H1 (cell line): ENCODE measurements around the gene PFDN4. TPM values are rescaled to one million over a fixed set of nuclear protein-coding genes. Genes with fewer than 3 reads are reported as not detected.

Source experiments
- CTCF ChIA-PET: fragments of 300-600 bp; sonication (Branson Sonifier 250); formaldehyde crosslinking; loops from one replicate; lab custom pipeline; 2021; ENCODE audit not compliant: partially characterized antibody; lab: Charles Lee
- POLR2A ChIA-PET: fragments of 300-600 bp; sonication (Branson Sonifier 250); formaldehyde crosslinking; loops from one replicate; lab custom pipeline; 2021; ENCODE audit warnings: inconsistent platforms; ENCODE audit not compliant: partially characterized antibody; lab: Charles Lee
- DNase-seq, 2 experiments: peaks; one replicate each; pipeline versions ENCODE4 v3.0.0 to v3.0.0-alpha.2; 2010 to 2022; ENCODE audit warnings: low spot score in 2 of 2, low read depth in 1 of 2, mixed read lengths in 1 of 2
- FAIRE-seq: peaks from 2 replicates; lab custom pipeline; 2011; peaks lifted over from hg19 to GRCh38; lab: Jason Lieb, UNC
- H2AFZ ChIP-seq: 2 replicates; pipeline ENCODE4 v1.8.1; 2012; ENCODE audit warnings: low read length, inconsistent platforms
- H2AK5ac ChIP-seq: 2 replicates; pipeline ENCODE4 v1.6.1; 2013; ENCODE audit warnings: low read depth, low read length
- H2BK120ac ChIP-seq: replicated peaks from 2 replicates; pipeline ENCODE3; 2013; ENCODE audit warnings: low read depth, low read length, inconsistent platforms
- H2BK12ac ChIP-seq: 2 replicates; pipeline ENCODE4 v1.6.1; 2013; ENCODE audit warnings: low read depth, low read length
- H2BK15ac ChIP-seq: 2 replicates; pipeline ENCODE4 v1.6.1; 2013; ENCODE audit warnings: low read length
- H2BK20ac ChIP-seq: 2 replicates; pipeline ENCODE4 v1.6.1; 2013; ENCODE audit warnings: low read length
- H2BK5ac ChIP-seq: 2 replicates; pipeline ENCODE4 v1.6.1; 2013; ENCODE audit warnings: low read depth, low read length
- H3K14ac ChIP-seq: 2 replicates; pipeline ENCODE4 v1.6.1; 2013; ENCODE audit warnings: inconsistent platforms; ENCODE audit not compliant: insufficient read length
- H3K18ac ChIP-seq: 2 replicates; pipeline ENCODE4 v1.6.1; 2013; ENCODE audit warnings: low read length; ENCODE audit errors: extremely low read depth
- H3K23ac ChIP-seq: 2 replicates; pipeline ENCODE4 v1.6.1; 2013; ENCODE audit warnings: inconsistent platforms; ENCODE audit not compliant: insufficient read length
- H3K23me2 ChIP-seq: 2 replicates; pipeline ENCODE4 v1.6.1; 2013; ENCODE audit warnings: low read depth, low read length
- H3K27ac ChIP-seq: 2 replicates; pipeline ENCODE4 v1.6.1; 2011; ENCODE audit warnings: low read depth, low read length, inconsistent platforms
- H3K27me3 ChIP-seq, 4 experiments: replicated peaks in 1 of 4; 1 replicate in 1 of 4; 2 replicates in 3 of 4; pipeline versions ENCODE4 v1.6.1 to v1.8.1; 2011 to 2013; ENCODE audit warnings: low read length in 3 of 4, mild to moderate bottlenecking in 3 of 4, inconsistent platforms in 2 of 4, mixed read lengths in 2 of 4, moderate library complexity in 1 of 4; ENCODE audit not compliant: control insufficient read depth in 3 of 4, insufficient read depth in 3 of 4; ENCODE audit errors: extremely low read depth in 1 of 4
- H3K36me3 ChIP-seq, 4 experiments: 2 replicates each; pipeline versions ENCODE4 v1.6.1 to v1.8.1; 2011 to 2013; ENCODE audit warnings: mild to moderate bottlenecking in 4 of 4, low read length in 3 of 4, moderate library complexity in 2 of 4, control low read depth in 1 of 4, inconsistent platforms in 1 of 4; ENCODE audit not compliant: insufficient read depth in 4 of 4, control insufficient read depth in 2 of 4
- H3K4ac ChIP-seq: replicated peaks from 2 replicates; pipeline ENCODE3; 2013; ENCODE audit warnings: low read length, low read depth, mixed read lengths, inconsistent platforms; ENCODE audit not compliant: insufficient read length
- H3K4me1 ChIP-seq, 4 experiments: replicated peaks in 1 of 4; 1 replicate in 1 of 4; 2 replicates in 3 of 4; pipeline versions ENCODE4 v1.6.1 to v1.8.1; 2011 to 2013; ENCODE audit warnings: low read length in 3 of 4, inconsistent platforms in 2 of 4, mixed read lengths in 1 of 4; ENCODE audit not compliant: insufficient read depth in 4 of 4, control insufficient read depth in 3 of 4
- H3K4me2 ChIP-seq, 2 experiments: 2 replicates each; pipeline versions ENCODE4 v1.6.1 to v1.8.1; 2011 to 2013; ENCODE audit warnings: low read depth in 2 of 2, low read length in 2 of 2, control low read depth in 1 of 2, inconsistent platforms in 1 of 2, mild to moderate bottlenecking in 1 of 2; ENCODE audit not compliant: insufficient read depth in 1 of 2
- H3K4me3 ChIP-seq, 4 experiments: fragments of 200-600, 300-600 bp in 1 of 4; sonication (generic), shearing (Covaris generic), sonication (Bioruptor Twin) in 1 of 4; 2 replicates each; pipeline versions ENCODE4 v1.5.1 to v1.8.1; 2011 to 2016; ENCODE audit warnings: low read length in 4 of 4, low read depth in 3 of 4, control low read depth in 2 of 4, inconsistent platforms in 2 of 4, mild to moderate bottlenecking in 2 of 4, mixed read lengths in 1 of 4, moderate library complexity in 1 of 4; ENCODE audit not compliant: insufficient read depth in 2 of 4; ENCODE audit errors: extremely low read depth in 1 of 4
- H3K56ac ChIP-seq: replicated peaks from 2 replicates; pipeline ENCODE3; 2013; ENCODE audit warnings: low read depth, mild to moderate bottlenecking, mixed read lengths, low read length, inconsistent platforms; ENCODE audit not compliant: insufficient read length
- H3K79me1 ChIP-seq: 2 replicates; pipeline ENCODE4 v1.6.1; 2013; ENCODE audit warnings: low read depth, low read length, control low read depth
- H3K79me2 ChIP-seq, 2 experiments: 2 replicates each; pipeline versions ENCODE4 v1.6.1 to v1.8.1; 2012 to 2013; ENCODE audit warnings: low read length in 2 of 2, mild to moderate bottlenecking in 2 of 2, inconsistent platforms in 1 of 2; ENCODE audit not compliant: insufficient read depth in 2 of 2, control insufficient read depth in 1 of 2
- H3K9ac ChIP-seq, 4 experiments: replicated peaks in 1 of 4; 1 replicate in 1 of 4; 2 replicates in 3 of 4; pipeline versions ENCODE4 v1.6.1 to v1.8.1; 2011 to 2013; ENCODE audit warnings: low read depth in 3 of 4, low read length in 3 of 4, control low read depth in 2 of 4, mild to moderate bottlenecking in 2 of 4, moderate library complexity in 2 of 4, inconsistent platforms in 1 of 4; ENCODE audit errors: extremely low read depth in 1 of 4
- H3K9me3 ChIP-seq, 2 experiments: 2 replicates each; pipeline versions ENCODE4 v1.6.1 to v1.8.1; 2012 to 2013; ENCODE audit warnings: mild to moderate bottlenecking in 2 of 2, moderate library complexity in 2 of 2, control low read depth in 1 of 2, inconsistent platforms in 1 of 2, low read depth in 1 of 2, low read length in 1 of 2, mixed read lengths in 1 of 2; ENCODE audit not compliant: insufficient read depth in 2 of 2
- H4K20me1 ChIP-seq, 2 experiments: replicated peaks in 1 of 2; 2 replicates each; pipeline versions ENCODE3 to v1.8.1; 2011 to 2013; ENCODE audit warnings: inconsistent platforms in 2 of 2, low read length in 2 of 2, mild to moderate bottlenecking in 1 of 2; ENCODE audit not compliant: insufficient read depth in 2 of 2, control insufficient read depth in 1 of 2
- H4K5ac ChIP-seq: 2 replicates; pipeline ENCODE4 v1.6.1; 2013; ENCODE audit warnings: low read length, low read depth, mixed read lengths, inconsistent platforms; ENCODE audit not compliant: insufficient read length
- H4K8ac ChIP-seq: 2 replicates; pipeline ENCODE4 v1.8.0; 2013; ENCODE audit warnings: mild to moderate bottlenecking, moderate library complexity, low read length, inconsistent platforms; ENCODE audit not compliant: insufficient read depth; ENCODE audit errors: extremely low read depth
- H4K91ac ChIP-seq: replicated peaks from 2 replicates; pipeline ENCODE3; 2013; ENCODE audit warnings: low read length, mixed read lengths, inconsistent platforms; ENCODE audit not compliant: insufficient read length
- ATF3 ChIP-seq: IDR thresholded peaks from 2 replicates; pipeline ENCODE4 v1.6.1; 2011; ENCODE audit warnings: low read depth, mild to moderate bottlenecking, low read length; ENCODE audit not compliant: insufficient read depth
- CBX5 ChIP-seq: fragments of 300-800, 300-1000 bp; sonication (generic); IDR thresholded peaks from 2 replicates; pipeline ENCODE4 v1.7.1; 2016; ENCODE audit warnings: antibody characterized with exemption, low read length, low read depth
- NANOG ChIP-seq: IDR thresholded peaks from 2 replicates; pipeline ENCODE4 v1.6.1; 2011; ENCODE audit warnings: low read length, low read depth, mild to moderate bottlenecking, inconsistent platforms; ENCODE audit not compliant: insufficient read depth, poor library complexity, severe bottlenecking
- PHF8 ChIP-seq: fragments of 200-600 bp; sonication (generic); conservative IDR thresholded peaks from 2 replicates; pipeline ENCODE4 v1.7.1; 2012; ENCODE audit warnings: low read depth, mild to moderate bottlenecking, inconsistent platforms, low read length, moderate library complexity
- RXRA ChIP-seq: IDR thresholded peaks from 2 replicates; pipeline ENCODE4 v1.6.1; 2011; ENCODE audit warnings: low read depth, mild to moderate bottlenecking, low read length, moderate library complexity; ENCODE audit not compliant: insufficient read depth
- TAF1 ChIP-seq: IDR thresholded peaks from 2 replicates; pipeline ENCODE4 v1.6.1; 2011; ENCODE audit warnings: mild to moderate bottlenecking, low read depth, low read length
- WGBS, 2 experiments: shearing (Covaris generic) in 1 of 2; methylation state at CpG; one replicate each; pipeline versions ENCODE4 v1.1.6 to v1.1.7; 2013 to 2015; ENCODE audit warnings: low lambda C conversion rate in 2 of 2, mixed read lengths in 2 of 2, inconsistent platforms in 1 of 2, low coverage in 1 of 2, missing lambda C conversion rate in 1 of 2; ENCODE audit not compliant: insufficient replicate concordance in 2 of 2, insufficient coverage in 1 of 2, insufficient read length in 1 of 2; ENCODE audit errors: extremely low coverage in 1 of 2, missing lambda C conversion rate in 1 of 2; 5-methylcytosine and 5-hydroxymethylcytosine counted together
- polyA plus RNA-seq, 7 experiments: library from polyadenylated mRNA; depleted of rRNA in 3 of 7; stranded (reverse) in 5 of 7; unstranded in 2 of 7; fragments of >200 nt in 5 of 7; fragments of 200-250 nt in 2 of 7; gene quantifications; 1 replicate in 5 of 7; 2 replicates in 1 of 7; 4 replicates in 1 of 7; pipeline versions ENCODE4 v1.2.1 to v1.2.3, GENCODE V29; 2011 to 2013; ENCODE audit warnings: missing spikeins in 2 of 7, mixed read lengths in 2 of 7
- total RNA-seq: library from RNA; stranded (reverse); fragmentation: NEBNext Ultra II Directional; extraction: Animal tissue kit (Norgen Biotek cat#: 25700); gene quantifications from 2 replicates; pipeline ENCODE4 v1.2.1, GENCODE V29; 2021

Gene PFDN4
- total and polyA plus RNA-seq, 2 of the 8 experiments (the other 6 are each of a cell fraction or from before 2014, with no cell fraction given), result 41.9 to 96.8 TPM

- Histone ChIP-seq H2AK5ac (no peak overlapping the region), H3K79me1 (peaks cover 3% of the 10 kb centered on the region), H4K20me1 (peaks cover 0 to 13% of the 10 kb centered on the region in 2 experiments), H3K23ac (no peak overlapping the region), H3K4me1 (peaks cover 0 to 2% (median 0%) of the 10 kb centered on the region in 4 experiments; a peak in 2 of 7 replicates), H3K23me2 (peaks cover 8% of the 10 kb centered on the region; the same call in 1 of the 2 replicates), H3K56ac (no peak overlapping the region), H4K5ac (no peak overlapping the region), H2BK120ac (no peak overlapping the region), H3K9ac (no peak overlapping the region), H3K4me2 (no peak overlapping the region), H2BK20ac (no peak overlapping the region), H2AFZ (no peak overlapping the region), H3K27ac (no peak overlapping the region), H4K8ac (no peak overlapping the region), H2BK12ac (no peak overlapping the region), H3K4ac (no peak overlapping the region), H3K14ac (no peak overlapping the region), H3K9me3 (no peaks in the 10 kb centered on the region), H4K91ac (no peak overlapping the region), H3K36me3 (peaks cover 2 to 28% (median 15%) of the 10 kb centered on the region in 4 experiments), H2BK15ac (no peak overlapping the region), H3K4me3 (no peak overlapping the region), H3K27me3 (no peaks in the 10 kb centered on the region), H2BK5ac (no peak overlapping the region), H3K79me2 (peaks cover 19 to 82% of the 10 kb centered on the region in 2 experiments), H3K18ac (no peak overlapping the region)
- DNase-seq (no peak), FAIRE-seq (no peak)
- ChIA-PET CTCF (interaction anchor here (0.9 to 1.9 kb wide), 4 partner anchors 10 to 434 kb away, joined by 3 to 5 read pairs (median 4); no protein-coding TSS in a partner anchor), POLR2A (interaction anchor here (0.6 kb wide), 1 partner anchor 188 kb away, joined by 5 read pairs; no protein-coding TSS in a partner anchor)
- WGBS, 2 experiments, result 95% methylated on average over 1 of the region's 1 CpG; no CpG with 5 or more reads in 1 of the 2 experiments
- no peak for TF ChIP-seq CBX5
- TF ChIP-seq TAF1, result no peak
- TF ChIP-seq PHF8, result no peak
- no peak for TF ChIP-seq NANOG
- TF ChIP-seq RXRA, result no peak
- no peak for TF ChIP-seq ATF3
Observed at GRCh38 chr20:54212226-54212625, 4.3 kb downstream of the PFDN4 start.
